ENCODE results near the gene PTPRN2.
"Not testable (repeated sequence)": the region's sequence is repeated elsewhere in the genome, so short reads cannot be mapped to it uniquely, and the experiment has no call there.

PTPRN2 gene

GRCh38 chr7:158358926-158359645, 228.5 kb downstream of the PTPRN2 start:
- no peak for DNase-seq

GRCh38 chr7:158357898-158358821, 229.5 kb downstream of the PTPRN2 start:
- no peak for DNase-seq

DNA sequence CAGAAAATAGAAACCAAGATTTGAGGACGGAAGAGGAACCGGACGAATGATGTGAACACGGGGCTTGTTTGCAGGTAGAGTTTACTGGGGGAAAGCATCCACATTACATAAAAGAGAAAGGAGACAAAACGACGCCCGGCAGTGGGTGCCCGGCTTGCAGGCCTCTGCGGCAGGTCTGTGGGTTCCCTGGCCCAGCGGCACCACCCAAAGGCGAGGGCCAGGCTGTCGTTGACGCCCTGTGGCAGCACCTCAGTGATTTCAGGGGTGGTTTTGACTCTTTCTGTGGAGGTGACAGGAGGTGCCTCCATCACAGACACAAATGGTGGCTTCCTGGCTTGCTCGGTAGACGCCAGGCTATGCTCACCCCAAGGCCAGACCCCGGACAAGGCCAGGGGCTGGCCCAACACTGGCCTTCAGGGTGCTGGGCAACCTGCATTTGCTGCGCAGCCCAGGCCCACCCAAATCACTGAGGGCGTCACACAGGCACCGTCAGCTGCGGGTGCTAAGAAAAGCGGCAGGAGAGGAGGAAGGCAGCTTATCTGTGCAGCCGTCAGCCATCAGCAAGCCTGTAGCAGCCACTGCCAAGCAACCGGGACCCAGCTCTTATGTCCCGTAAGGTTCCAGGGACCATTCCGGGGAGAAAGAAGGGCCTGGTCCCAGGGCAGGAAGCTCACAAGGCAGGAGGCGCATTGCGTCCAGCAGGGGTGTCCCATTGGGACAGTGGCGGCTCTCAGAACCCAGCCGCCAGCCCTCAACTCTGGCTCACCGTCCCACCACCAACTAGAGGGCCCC, 230.3 kb downstream of the PTPRN2 start:
- DNase-seq: no peak

GRCh38 chr7:158356454-158356853, 231.2 kb downstream of the PTPRN2 start:
- no peak for DNase-seq

DNA sequence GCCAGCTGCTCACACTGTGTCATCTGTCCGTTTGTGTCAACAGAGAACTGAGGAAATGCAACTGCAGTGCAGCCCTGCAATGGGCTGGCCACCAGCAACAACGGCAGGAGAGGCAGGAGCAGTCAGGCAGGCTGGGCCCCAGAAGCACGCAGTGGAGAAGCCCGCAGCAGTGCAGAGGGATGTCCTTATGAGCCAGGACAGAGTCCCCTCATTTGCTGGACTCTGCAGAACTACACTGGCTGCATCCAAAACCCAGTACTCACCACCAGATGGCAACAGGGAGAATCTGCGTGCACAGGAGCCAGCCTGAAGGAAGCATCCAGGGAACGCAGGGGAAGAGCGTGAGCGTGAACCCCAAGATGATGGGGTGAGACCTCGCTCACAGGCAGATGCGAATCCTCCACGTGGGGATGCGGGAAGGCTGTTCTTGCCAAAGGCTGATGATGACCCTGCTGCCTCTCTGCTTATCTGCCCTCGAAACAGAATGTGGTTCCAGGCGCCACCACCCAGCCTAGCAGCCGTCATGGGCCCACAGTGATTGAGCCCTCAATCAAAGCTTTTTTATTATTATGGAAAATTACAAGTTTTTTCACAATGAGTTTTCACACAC, 232.1 kb downstream of the PTPRN2 start:
- DNase-seq: no peak

DNA sequence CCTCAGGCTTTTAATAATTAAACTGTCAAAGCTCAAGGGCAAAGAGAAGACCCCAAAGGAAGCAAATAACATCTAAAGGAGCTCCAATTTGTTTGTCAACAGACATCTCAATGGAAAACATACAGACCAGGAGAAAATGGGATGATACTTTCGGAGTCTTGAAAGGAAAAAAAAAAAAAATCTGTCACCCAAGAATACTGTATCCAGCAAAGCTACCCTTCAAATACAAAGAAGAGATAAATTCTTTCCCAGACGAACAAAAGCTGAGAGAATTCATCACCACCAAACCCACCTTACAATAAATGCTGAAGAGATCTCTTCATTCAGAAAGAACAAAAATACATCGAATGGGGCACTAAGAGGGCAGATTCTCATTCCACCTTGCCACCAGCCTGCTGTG, 232.8 kb downstream of the PTPRN2 start:
- no peak for DNase-seq

- DNase-seq: peak; percentile 27
These were observed 233.7 kb downstream of the PTPRN2 start for GRCh38 chr7:158353606-158354570.

DNA sequence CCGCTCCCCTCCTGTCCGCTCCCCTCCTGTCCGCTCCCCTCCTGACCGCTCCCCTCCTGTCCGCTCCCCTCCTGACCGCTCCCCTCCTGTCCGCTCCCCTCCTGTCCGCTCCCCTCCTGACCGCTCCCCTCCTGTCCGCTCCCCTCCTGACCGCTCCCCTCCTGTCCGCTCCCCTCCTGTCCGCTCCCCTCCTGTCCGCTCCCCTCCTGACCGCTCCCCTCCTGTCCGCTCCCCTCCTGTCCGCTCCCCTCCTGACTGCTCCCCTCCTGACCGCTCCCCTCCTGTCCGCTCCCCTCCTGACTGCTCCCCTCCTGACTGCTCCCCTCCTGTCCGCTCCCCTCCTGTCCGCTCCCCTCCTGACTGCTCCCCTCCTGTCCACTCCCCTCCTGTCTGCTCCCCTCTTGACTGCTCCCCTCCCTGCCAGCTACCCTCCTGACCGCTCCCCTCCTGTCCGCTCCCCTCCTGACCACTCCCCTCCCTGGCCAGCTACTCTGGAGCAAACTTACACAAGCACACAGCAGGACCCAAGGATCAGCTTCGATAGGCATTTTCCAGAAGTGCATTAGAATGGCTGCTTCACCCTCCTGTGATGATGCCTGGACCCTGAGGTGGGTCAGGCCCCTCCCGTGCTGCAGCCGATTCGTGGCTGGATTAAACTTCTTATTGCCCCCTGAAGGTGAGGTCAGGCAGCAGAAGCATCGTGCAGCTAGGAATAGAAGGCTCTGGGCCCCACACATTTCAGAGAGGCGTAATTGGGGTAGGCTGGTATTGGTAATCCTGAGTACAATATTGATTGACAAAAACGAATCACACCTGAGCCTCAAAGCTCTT, 235.5 kb downstream of the PTPRN2 start:
- not testable (repeated sequence) for DNase-seq

DNA sequence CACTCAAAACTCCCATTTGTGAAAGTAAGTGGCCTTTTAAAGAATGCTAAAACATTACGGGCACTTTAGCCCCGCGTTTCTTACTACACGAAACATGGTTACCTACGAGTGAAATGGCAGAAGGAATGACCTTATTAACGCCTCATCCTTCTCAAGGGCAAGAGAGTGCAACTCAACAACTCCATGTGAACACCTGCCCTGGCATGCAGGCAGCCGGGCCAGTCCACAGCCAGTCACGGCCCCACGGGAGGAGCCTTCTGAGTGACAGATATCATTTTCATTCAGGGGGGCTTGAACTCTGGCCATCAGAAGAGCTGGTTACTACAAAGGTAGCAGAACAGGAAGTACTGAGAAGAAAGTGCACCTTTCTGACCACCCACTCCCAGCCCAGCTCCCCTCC, 236.1 kb downstream of the PTPRN2 start:
- DNase-seq: no peak

DNA sequence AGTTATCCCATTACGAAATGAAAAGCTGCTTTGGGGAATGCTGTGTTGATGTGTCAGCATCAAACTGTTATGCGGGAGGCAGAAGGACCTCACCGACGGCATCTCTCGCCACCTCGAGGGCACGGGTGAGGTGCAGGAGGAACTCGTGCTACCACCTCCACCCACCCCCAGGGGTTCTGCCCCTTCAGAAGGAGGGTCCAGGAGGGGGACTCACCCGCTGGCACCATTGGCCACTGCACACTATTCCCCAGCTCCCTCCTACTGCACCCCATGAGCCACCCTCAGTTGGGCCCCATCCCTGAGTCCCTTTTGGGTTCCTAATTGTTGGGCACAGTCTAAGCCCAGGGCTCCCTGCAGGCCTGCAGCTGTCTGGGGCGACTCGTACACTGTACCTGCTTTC, 236.6 kb downstream of the PTPRN2 start:
- no peak for DNase-seq

- DNase-seq: no peak
These were observed 237.3 kb downstream of the PTPRN2 start for GRCh38 chr7:158350166-158350900.

DNA sequence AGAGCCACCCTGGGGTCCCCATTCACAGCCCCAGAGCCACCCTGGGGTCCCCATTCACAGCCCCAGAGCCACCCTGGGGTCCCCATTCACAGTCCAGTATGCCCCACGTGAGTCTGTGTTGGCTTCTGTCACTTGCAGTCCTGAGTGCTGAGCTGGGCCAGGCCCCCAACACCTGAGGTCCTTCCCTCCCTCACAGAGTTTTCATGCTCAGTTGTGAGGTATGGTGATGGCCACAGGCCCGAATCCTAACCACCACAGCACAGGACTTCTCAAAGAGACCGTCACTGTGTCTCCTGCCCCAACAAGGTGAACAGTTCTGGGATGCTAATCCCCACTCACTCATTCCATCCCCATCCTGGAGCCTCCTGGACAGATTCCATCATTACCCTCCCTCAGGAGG, 239.2 kb downstream of the PTPRN2 start:
- DNase-seq: no peak

DNA sequence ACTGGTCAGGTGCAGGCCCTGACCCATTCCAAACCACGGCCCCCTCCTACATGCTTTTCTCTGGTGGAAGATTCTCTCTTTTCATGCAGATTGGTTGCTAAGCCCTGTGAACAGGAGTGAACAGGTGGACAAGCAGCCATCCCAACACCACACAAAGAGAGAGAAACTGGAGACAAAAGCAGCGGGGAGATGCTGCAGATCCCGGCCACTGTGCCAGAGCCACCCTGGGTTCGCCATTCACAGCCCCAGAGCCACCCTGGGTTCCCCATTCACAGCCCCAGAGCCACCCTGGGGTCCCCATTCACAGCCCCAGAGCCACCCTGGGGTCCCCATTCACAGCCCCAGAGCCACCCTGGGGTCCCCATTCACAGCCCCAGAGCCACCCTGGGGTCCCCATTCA, 239.6 kb downstream of the PTPRN2 start:
- not testable (repeated sequence) for DNase-seq

DNA sequence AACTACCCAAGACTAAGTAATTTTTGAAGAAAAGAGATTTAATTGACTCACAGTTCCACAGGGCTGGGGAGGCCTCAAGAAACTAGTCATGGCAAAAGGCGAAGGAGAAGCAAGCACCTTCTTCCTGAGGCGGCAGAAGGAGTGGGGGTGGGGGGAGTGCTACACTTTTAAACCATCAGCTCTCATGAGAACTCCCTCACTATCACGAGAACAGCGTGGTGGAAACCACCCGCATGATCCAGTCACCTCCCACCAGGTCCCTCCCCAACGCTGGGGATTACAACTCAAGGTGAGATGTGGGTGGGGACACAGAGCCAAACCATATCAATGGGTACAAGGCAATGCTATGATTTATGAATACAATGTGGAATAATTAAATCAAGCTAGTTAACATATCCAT, 241.9 kb downstream of the PTPRN2 start:
- DNase-seq: no peak

DNA sequence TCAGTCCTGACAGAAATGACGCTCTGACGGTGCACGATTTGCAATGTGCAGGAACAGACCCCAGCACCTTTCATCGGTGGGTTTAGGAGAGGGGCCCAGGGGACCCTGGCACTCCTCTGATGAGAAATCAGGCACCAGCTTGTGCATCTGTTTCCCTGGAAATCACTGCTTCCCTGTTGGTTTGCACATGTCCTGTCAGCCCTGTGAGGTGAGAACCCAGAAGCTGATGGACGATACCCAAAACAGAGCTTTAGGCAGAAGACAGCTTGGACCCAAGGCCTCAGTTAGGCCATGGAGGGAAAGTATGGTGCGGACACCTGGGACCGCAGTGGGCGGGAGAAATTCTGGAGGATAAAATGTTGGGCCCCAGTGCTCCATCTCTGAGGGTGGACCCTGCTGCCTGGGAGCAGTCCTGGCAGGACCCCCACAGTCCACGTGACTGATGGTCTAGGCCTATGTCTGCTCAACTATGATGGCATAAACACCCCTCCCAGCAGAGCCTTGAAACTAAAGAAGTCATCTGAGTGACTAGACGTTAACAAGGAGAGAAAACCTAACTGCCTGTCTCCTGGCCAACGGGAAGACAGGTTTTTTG, 242.8 kb downstream of the PTPRN2 start:
- DNase-seq: no peak

- DNase-seq: no peak
These were observed 243.6 kb downstream of the PTPRN2 start for GRCh38 chr7:158343936-158344455.

- DNase-seq: no peak
These were observed 244.1 kb downstream of the PTPRN2 start for GRCh38 chr7:158343526-158343925.

- not testable (repeated sequence) for DNase-seq
These were observed 246.5 kb downstream of the PTPRN2 start for GRCh38 chr7:158341097-158341496.

DNA sequence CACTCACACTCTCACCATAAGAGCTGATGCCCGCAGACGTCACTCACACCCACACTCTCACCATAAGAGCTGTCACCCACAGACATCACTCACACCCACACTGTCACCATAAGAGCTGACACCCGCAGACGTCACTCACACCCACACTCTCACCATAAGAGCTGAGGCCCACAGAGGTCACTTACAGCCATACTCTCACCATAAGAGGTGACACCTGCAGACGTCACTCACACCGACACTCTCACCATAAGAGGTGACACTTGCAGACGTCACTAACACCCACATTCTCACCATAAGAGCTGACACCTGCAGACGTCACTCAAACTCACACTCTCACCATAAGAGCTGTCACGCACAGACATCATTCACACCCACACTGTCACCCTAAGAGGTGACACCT, 250.7 kb downstream of the PTPRN2 start:
- DNase-seq: not testable (repeated sequence)

Data from stimulated activated CD4-positive, alpha-beta T cell treated with anti-CD3 and anti-CD28 coated beads, Interleukin-15, amount 100 ng/mL, for 24 hours (primary cell).